Keratinocyte (primary cell): ENCODE results near the gene GLOD4. TPM values are rescaled to one million over a fixed set of nuclear protein-coding genes. Genes with fewer than 3 reads are reported as not detected.
"Not testable (repeated sequence)": the region's sequence is repeated elsewhere in the genome, so short reads cannot be mapped to it uniquely, and the experiment has no call there.

Source experiments
- DNase-seq: peaks from one replicate; pipeline ENCODE4 v3.0.0-alpha.2; 2011; ENCODE audit warnings: low read depth, missing footprints, low spot score
- FAIRE-seq: peaks from 2 replicates; lab custom pipeline; 2011; peaks lifted over from hg19 to GRCh38; lab: Jason Lieb, UNC
- H2AFZ ChIP-seq: 2 replicates; pipeline ENCODE4 v1.6.0; 2012; ENCODE audit warnings: low read length, control low read depth, inconsistent platforms; ENCODE audit not compliant: control insufficient read depth
- H3K27ac ChIP-seq: 2 replicates; pipeline ENCODE4 v1.5.1; 2011; ENCODE audit warnings: low read length; ENCODE audit not compliant: control insufficient read depth, insufficient read depth
- H3K27me3 ChIP-seq: 3 replicates; pipeline ENCODE4 v1.6.0; 2011; ENCODE audit warnings: low read length; ENCODE audit not compliant: control insufficient read depth, insufficient read depth; ENCODE audit errors: extremely low read depth
- H3K36me3 ChIP-seq, 2 experiments: 2 replicates in 1 of 2; 3 replicates in 1 of 2; pipeline ENCODE4 v1.5.1; 2011; ENCODE audit warnings: low read length in 2 of 2, mild to moderate bottlenecking in 1 of 2; ENCODE audit not compliant: control insufficient read depth in 2 of 2, insufficient read depth in 2 of 2; ENCODE audit errors: extremely low read depth in 1 of 2
- H3K4me1 ChIP-seq: 3 replicates; pipeline ENCODE4 v1.5.1; 2011; ENCODE audit warnings: low read length; ENCODE audit not compliant: control insufficient read depth, insufficient read depth; ENCODE audit errors: extremely low read depth
- H3K4me2 ChIP-seq: 3 replicates; pipeline ENCODE4 v1.6.0; 2011; ENCODE audit warnings: low read depth, low read length; ENCODE audit not compliant: control insufficient read depth, insufficient read depth; ENCODE audit errors: extremely low read depth
- H3K4me3 ChIP-seq, 3 experiments: fragments of 200-600 bp in 1 of 3; sonication (generic) in 1 of 3; 2 replicates in 2 of 3; 3 replicates in 1 of 3; pipeline ENCODE4 v1.5.1; 2011 to 2016; ENCODE audit warnings: low read length in 3 of 3, mild to moderate bottlenecking in 3 of 3, control low read depth in 2 of 3, inconsistent platforms in 1 of 3, low read depth in 1 of 3, mixed read lengths in 1 of 3, mixed run types in 1 of 3, moderate library complexity in 1 of 3; ENCODE audit not compliant: control insufficient read depth in 2 of 3, insufficient read depth in 2 of 3; ENCODE audit errors: extremely low read depth in 1 of 3
- H3K79me2 ChIP-seq: 2 replicates; pipeline ENCODE4 v1.6.0; 2012; ENCODE audit warnings: low read length; ENCODE audit not compliant: control insufficient read depth, insufficient read depth
- H3K9ac ChIP-seq: 3 replicates; pipeline ENCODE4 v1.6.0; 2011; ENCODE audit warnings: low read length; ENCODE audit not compliant: control insufficient read depth, insufficient read depth; ENCODE audit errors: extremely low read depth
- H3K9me1 ChIP-seq: 3 replicates; pipeline ENCODE4 v1.6.0; 2011; ENCODE audit warnings: low read length; ENCODE audit not compliant: control insufficient read depth, insufficient read depth; ENCODE audit errors: extremely low read depth
- H3K9me3 ChIP-seq: 2 replicates; pipeline ENCODE4 v1.5.1; 2012; ENCODE audit warnings: low read depth, low read length; ENCODE audit not compliant: control insufficient read depth
- H4K20me1 ChIP-seq: 3 replicates; pipeline ENCODE4 v1.6.0; 2011; ENCODE audit warnings: low read length; ENCODE audit not compliant: control insufficient read depth, insufficient read depth; ENCODE audit errors: extremely low read depth
- CTCF ChIP-seq, 3 experiments: IDR thresholded peaks in 1 of 3; conservative IDR thresholded peaks in 1 of 3; optimal IDR thresholded peaks in 1 of 3; 2 replicates in 2 of 3; 3 replicates in 1 of 3; pipeline versions ENCODE3 to v1.5.1; 2011; ENCODE audit warnings: low read length in 3 of 3, mild to moderate bottlenecking in 3 of 3, moderate library complexity in 2 of 3, control low read depth in 1 of 3, inconsistent platforms in 1 of 3; ENCODE audit not compliant: insufficient read depth in 2 of 3; ENCODE audit errors: extremely low read depth in 1 of 3
- EZH2 ChIP-seq: IDR thresholded peaks from one replicate; pipeline ENCODE4 v1.6.1; 2012; ENCODE audit warnings: inconsistent platforms, mild to moderate bottlenecking, low read length, moderate library complexity
- dilution Hi-C: fragments of 300-500 bp; cut with MboI; formaldehyde crosslinking; loops from one replicate; pipeline ENCODE4 v1.7.0; 2020; ENCODE audit warnings: low sequenced_read_pairs; ENCODE audit not compliant: extremely low pct_ligation_motif_present
- polyA plus RNA-seq, 5 experiments: library from polyadenylated mRNA; depleted of rRNA in 3 of 5; stranded (reverse) in 3 of 5; stranded (forward) in 1 of 5; unstranded in 1 of 5; fragments of >200 nt; gene quantifications; 1 replicate in 1 of 5; 2 replicates in 3 of 5; 3 replicates in 1 of 5; pipeline versions ENCODE4 v1.2.1 to v1.2.3, GENCODE V29; 2011 to 2012; ENCODE audit warnings: missing spikeins in 2 of 5, low read depth in 1 of 5, low replicate concordance in 1 of 5

GLOD4 gene
- polyA plus RNA-seq, 1 donor (not counting 4 experiments of a cell fraction or from before 2014, with no cell fraction given), result 71.9 TPM

GRCh38 chr17:806346-806745, 24.3 kb upstream of the GLOD4 start:
- peaks cover 19% of the 10 kb centered on the region for H3K79me2 ChIP-seq
- no peak overlapping the region for H3K27ac ChIP-seq
- dilution Hi-C loops, result no loop called here
- no peak overlapping the region for H3K4me3 ChIP-seq
- TF ChIP-seq CTCF (optimal IDR thresholded peaks at IDR 0.05 in 1 of 3, IDR thresholded peaks at IDR 0.05 in 1 of 3, conservative IDR thresholded peaks at IDR 0.05 in 1 of 3; ENCODE audit: extremely low read depth in 1 of 3, insufficient read depth in 2 of 3, low read length in 3 of 3), result no peak
- no peak for TF ChIP-seq EZH2
- FAIRE-seq (no peak), DNase-seq (no peak)
- no peaks in the 10 kb centered on the region for H3K4me1 ChIP-seq
- H3K27me3 ChIP-seq, result no peaks in the 10 kb centered on the region
- H3K36me3 ChIP-seq, result peaks cover 25 to 33% of the 10 kb centered on the region in 2 experiments
- H3K9me1 ChIP-seq, result no peaks in the 10 kb centered on the region
- no peak overlapping the region for H3K4me2 ChIP-seq
- H3K9me3 ChIP-seq, result no peaks in the 10 kb centered on the region
- peaks cover 4% of the 10 kb centered on the region for H4K20me1 ChIP-seq
- no peak overlapping the region for H2AFZ ChIP-seq
- no peak overlapping the region for H3K9ac ChIP-seq

GRCh38 chr17:805886-806285, 23.8 kb upstream of the GLOD4 start:
- FAIRE-seq, result not testable (repeated sequence)

More at GRCh38 chr17:805886-806285, 23.8 kb upstream of the GLOD4 start:
- H3K9me3 ChIP-seq, H3K4me3 ChIP-seq, H3K4me2 ChIP-seq, DNase-seq, dilution Hi-C loops, H3K27ac ChIP-seq, H3K9ac ChIP-seq, H2AFZ ChIP-seq, H3K9me1 ChIP-seq, H3K27me3 ChIP-seq, H3K4me1 ChIP-seq, H4K20me1 ChIP-seq: not testable (repeated sequence)
- H3K36me3 ChIP-seq, result peaks cover 25 to 34% of the 10 kb centered on the region in 2 experiments
- H3K79me2 ChIP-seq, result peaks cover 16% of the 10 kb centered on the region
